ENCODE data around the gene ZCCHC17. TPM values are rescaled to one million over a fixed set of nuclear protein-coding genes. Genes with fewer than 3 reads are reported as not detected.

ZCCHC17 gene
- total RNA-seq, 1 experiment from 2014 or later = 26.8 TPM

- Histone ChIP-seq H3K9me2 (ENCODE audit: insufficient read depth) (no peaks in the 10 kb centered on the region), H3K27ac (no peak overlapping the region), H3K36me3 (ENCODE audit: low read depth) (no peaks in the 10 kb centered on the region), H3F3A (ENCODE audit: insufficient read depth, low read depth) (no peaks in the 10 kb centered on the region), H4K20me1 (ENCODE audit: insufficient read depth) (no peaks in the 10 kb centered on the region), H3K27me3 (ENCODE audit: insufficient read depth, low read depth) (no peaks in the 10 kb centered on the region), H3K4me1 (replicated peaks; ENCODE audit: insufficient read depth) (no peaks in the 10 kb centered on the region), H3K4me3 (no peak overlapping the region), H2AFZ (no peak overlapping the region), H3K9me3 (ENCODE audit: insufficient read depth, low read depth) (no peaks in the 10 kb centered on the region), H3K79me2 (ENCODE audit: low read depth) (no peaks in the 10 kb centered on the region), H3K4me2 (no peak overlapping the region)
- intact Hi-C loops (cut with micrococcal nuclease; ENCODE audit: unreplicated experiment) = no loop called here
- no TSS peak for BruUV-seq (replicated peaks)
- DNase-seq = no peak
- POLR2A ChIA-PET (ENCODE audit: unreplicated experiment) = interaction anchor here (0.7 kb wide), 1 partner anchor 79 kb away, joined by 5 read pairs; no protein-coding TSS in a partner anchor
- TF ChIP-seq CTCF (conservative IDR thresholded peaks at IDR 0.05) (no peak), EZH2 (IDR thresholded peaks at IDR 0.05; ENCODE audit: low read depth) (no peak)
- CTCF ChIA-PET = no interaction called here
These were observed 39.6 kb upstream of the ZCCHC17 start for GRCh38 chr1:31257213-31257612.

GRCh38 chr1:31258581-31258980 is 38.3 kb upstream of the ZCCHC17 start:
- Histone ChIP-seq H3K9me2 (ENCODE audit: insufficient read depth) (no peaks in the 10 kb centered on the region), H2AFZ (no peak overlapping the region), H3K79me2 (ENCODE audit: low read depth) (no peaks in the 10 kb centered on the region), H4K20me1 (ENCODE audit: insufficient read depth) (no peaks in the 10 kb centered on the region), H3K9me3 (ENCODE audit: insufficient read depth, low read depth) (no peaks in the 10 kb centered on the region), H3K4me3 (no peak overlapping the region), H3K4me2 (no peak overlapping the region), H3F3A (ENCODE audit: insufficient read depth, low read depth) (no peaks in the 10 kb centered on the region), H3K27me3 (ENCODE audit: insufficient read depth, low read depth) (no peaks in the 10 kb centered on the region), H3K36me3 (ENCODE audit: low read depth) (no peaks in the 10 kb centered on the region), H3K4me1 (replicated peaks; ENCODE audit: insufficient read depth) (no peaks in the 10 kb centered on the region), H3K27ac (no peak overlapping the region)
- ChIA-PET POLR2A (ENCODE audit: unreplicated experiment) (no interaction called here), CTCF (no interaction called here)
- no peak for DNase-seq
- no TSS peak for BruUV-seq (replicated peaks)
- intact Hi-C loops (cut with micrococcal nuclease; ENCODE audit: unreplicated experiment) = no loop called here
- TF ChIP-seq EZH2 (IDR thresholded peaks at IDR 0.05; ENCODE audit: low read depth) (no peak), CTCF (conservative IDR thresholded peaks at IDR 0.05) (no peak)

- intact Hi-C loops (cut with micrococcal nuclease; ENCODE audit: unreplicated experiment) = no loop called here
- Histone ChIP-seq H3K9me2 (ENCODE audit: insufficient read depth) (no peaks in the 10 kb centered on the region), H3K9me3 (ENCODE audit: insufficient read depth, low read depth) (no peaks in the 10 kb centered on the region), H2AFZ (no peak overlapping the region), H3K36me3 (ENCODE audit: low read depth) (no peaks in the 10 kb centered on the region), H3K79me2 (ENCODE audit: low read depth) (no peaks in the 10 kb centered on the region), H4K20me1 (ENCODE audit: insufficient read depth) (no peaks in the 10 kb centered on the region), H3K4me3 (no peak overlapping the region), H3F3A (ENCODE audit: insufficient read depth, low read depth) (no peaks in the 10 kb centered on the region), H3K4me1 (replicated peaks; ENCODE audit: insufficient read depth) (no peaks in the 10 kb centered on the region), H3K27ac (no peak overlapping the region), H3K27me3 (ENCODE audit: insufficient read depth, low read depth) (no peaks in the 10 kb centered on the region), H3K4me2 (no peak overlapping the region)
- ChIA-PET POLR2A (ENCODE audit: unreplicated experiment) (no interaction called here), CTCF (no interaction called here)
- DNase-seq = no peak
- no TSS peak for BruUV-seq (replicated peaks)
- TF ChIP-seq CTCF (conservative IDR thresholded peaks at IDR 0.05) (no peak), EZH2 (IDR thresholded peaks at IDR 0.05; ENCODE audit: low read depth) (no peak)
These were observed 37.1 kb upstream of the ZCCHC17 start for GRCh38 chr1:31259746-31260145.

Data from PC-9 (cell line).